Coronary artery (tissue), 2 donors: Measurements from ENCODE around the gene GAL3ST3.

Source experiments
- DNase-seq: peaks from one replicate; pipeline ENCODE4 v3.0.0-alpha.2; 2017; ENCODE audit warnings: low spot score
- H3K27ac ChIP-seq, 2 donors: fragments of 200-600 bp; sonication (generic); one replicate each; pipeline ENCODE4 v1.5.1; 2016 to 2019
- H3K4me3 ChIP-seq: fragments of 200-600 bp; sonication (generic); 2 replicates; pipeline ENCODE4 v1.5.1; 2016; ENCODE audit warnings: mild to moderate bottlenecking, moderate library complexity
- TF ChIP-seq, protein P1 (sequence below): fragments of 200-600 bp; sonication (generic); IDR thresholded peaks from one replicate; pipeline ENCODE4 v1.5.1; 2019; ENCODE audit warnings: antibody characterized with exemption

The GAL3ST3 gene

DNA sequence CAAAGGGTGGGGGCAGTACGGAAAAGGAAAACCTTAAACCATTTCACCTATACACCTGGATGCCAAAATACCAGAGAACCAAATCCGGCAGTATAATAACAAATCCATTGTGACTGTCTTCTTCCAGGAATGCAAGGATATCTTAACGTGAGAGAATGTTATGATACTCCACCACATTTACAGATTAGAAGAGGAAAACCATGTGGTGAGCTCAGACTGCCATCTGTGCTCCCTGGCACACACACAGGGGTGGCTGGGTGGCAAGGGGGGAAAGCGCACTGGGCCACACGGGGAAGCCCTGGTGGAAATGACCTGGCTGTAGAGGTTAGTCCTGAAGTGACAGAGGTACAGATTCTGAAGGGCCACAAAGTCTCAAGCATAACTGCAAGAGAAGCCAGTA lies 56.9 kb downstream of the GAL3ST3 start:
- no peak for DNase-seq
- TF ChIP-seq, protein P1, sequence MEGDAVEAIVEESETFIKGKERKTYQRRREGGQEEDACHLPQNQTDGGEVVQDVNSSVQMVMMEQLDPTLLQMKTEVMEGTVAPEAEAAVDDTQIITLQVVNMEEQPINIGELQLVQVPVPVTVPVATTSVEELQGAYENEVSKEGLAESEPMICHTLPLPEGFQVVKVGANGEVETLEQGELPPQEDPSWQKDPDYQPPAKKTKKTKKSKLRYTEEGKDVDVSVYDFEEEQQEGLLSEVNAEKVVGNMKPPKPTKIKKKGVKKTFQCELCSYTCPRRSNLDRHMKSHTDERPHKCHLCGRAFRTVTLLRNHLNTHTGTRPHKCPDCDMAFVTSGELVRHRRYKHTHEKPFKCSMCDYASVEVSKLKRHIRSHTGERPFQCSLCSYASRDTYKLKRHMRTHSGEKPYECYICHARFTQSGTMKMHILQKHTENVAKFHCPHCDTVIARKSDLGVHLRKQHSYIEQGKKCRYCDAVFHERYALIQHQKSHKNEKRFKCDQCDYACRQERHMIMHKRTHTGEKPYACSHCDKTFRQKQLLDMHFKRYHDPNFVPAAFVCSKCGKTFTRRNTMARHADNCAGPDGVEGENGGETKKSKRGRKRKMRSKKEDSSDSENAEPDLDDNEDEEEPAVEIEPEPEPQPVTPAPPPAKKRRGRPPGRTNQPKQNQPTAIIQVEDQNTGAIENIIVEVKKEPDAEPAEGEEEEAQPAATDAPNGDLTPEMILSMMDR: no peak
- H3K4me3 ChIP-seq: no peak overlapping the region
- no peak overlapping the region for H3K27ac ChIP-seq
